GM19351 (cell line): ENCODE measurements around the gene MARCHF10.
"Not testable (repeated sequence)": the region's sequence is repeated elsewhere in the genome, so short reads cannot be mapped to it uniquely, and the experiment has no call there.

Experiments used
- ATAC-seq: cut with Tn5 transposase; IDR thresholded peaks from one replicate; pipeline ENCODE4 v1.9.1; 2021; ENCODE audit warnings: mild to moderate bottlenecking, moderate library complexity; ENCODE audit not compliant: unreplicated experiment

Gene MARCHF10

GRCh38 chr17:62702746-62703260, 105.3 kb downstream of the MARCHF10 start:
- ATAC-seq = no peak

- ATAC-seq = no peak
Measured at GRCh38 chr17:62701706-62702085, 106.4 kb downstream of the MARCHF10 start.

GRCh38 chr17:62700964-62701705, 107.0 kb downstream of the MARCHF10 start:
- no peak for ATAC-seq

- ATAC-seq = not testable (repeated sequence)
Measured at GRCh38 chr17:62698459-62698858, 109.7 kb downstream of the MARCHF10 start.

- ATAC-seq = no peak
Measured at GRCh38 chr17:62696726-62697490, 111.2 kb downstream of the MARCHF10 start.

- ATAC-seq = no peak
Measured at GRCh38 chr17:62696256-62696655, 111.9 kb downstream of the MARCHF10 start.

- ATAC-seq = not testable (repeated sequence)
Measured at GRCh38 chr17:62695093-62695738, 112.9 kb downstream of the MARCHF10 start.

- ATAC-seq = no peak
Measured at GRCh38 chr17:62693616-62694409, 114.3 kb downstream of the MARCHF10 start.

GRCh38 chr17:62692721-62693431, 115.2 kb downstream of the MARCHF10 start:
- ATAC-seq = no peak

GRCh38 chr17:62692159-62692651, 115.9 kb downstream of the MARCHF10 start:
- no peak for ATAC-seq

- not testable (repeated sequence) for ATAC-seq
Measured at GRCh38 chr17:62691589-62691915, 116.6 kb downstream of the MARCHF10 start.

- no peak for ATAC-seq
Measured at GRCh38 chr17:62690168-62690897, 117.8 kb downstream of the MARCHF10 start.

- ATAC-seq = no peak
Measured at GRCh38 chr17:62689441-62690167, 118.5 kb downstream of the MARCHF10 start.

- no peak for ATAC-seq
Measured at GRCh38 chr17:62688398-62689160, 119.5 kb downstream of the MARCHF10 start.

GRCh38 chr17:62687997-62688396, 120.1 kb downstream of the MARCHF10 start:
- ATAC-seq = no peak

GRCh38 chr17:62684179-62684578, 123.9 kb downstream of the MARCHF10 start:
- no peak for ATAC-seq

GRCh38 chr17:62681939-62682381, 126.2 kb downstream of the MARCHF10 start:
- no peak for ATAC-seq
